HK-2 (cell line): ENCODE results near the gene STMP1.

ENCODE experiments used
- DNase-seq: peaks from one replicate; pipeline ENCODE4 v3.0.0-alpha.2; 2018; ENCODE audit not compliant: unreplicated experiment

The STMP1 gene

GRCh38 chr7:135718794-135719437, 56.6 kb downstream of the STMP1 start:
- no peak for DNase-seq

DNA sequence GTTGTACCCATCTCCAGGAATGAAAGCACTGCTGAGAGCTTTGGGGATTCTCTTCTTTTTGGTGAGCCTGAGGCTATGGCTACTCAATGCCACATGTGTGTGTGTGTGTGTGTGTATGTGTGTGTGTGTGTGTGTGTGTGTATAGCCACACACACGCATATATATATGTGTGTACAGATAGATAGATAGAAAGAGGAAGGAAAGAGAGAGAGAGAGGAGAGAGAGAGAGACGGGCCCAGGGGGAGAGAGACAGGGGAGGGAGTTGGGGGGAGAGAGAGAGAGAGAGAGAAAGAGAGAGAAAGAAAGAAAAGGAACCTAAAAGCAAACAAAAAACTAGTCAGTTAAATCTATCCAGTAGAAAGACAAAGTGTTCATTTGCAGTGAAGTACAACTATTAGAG, 57.4 kb downstream of the STMP1 start:
- no peak for DNase-seq

DNA sequence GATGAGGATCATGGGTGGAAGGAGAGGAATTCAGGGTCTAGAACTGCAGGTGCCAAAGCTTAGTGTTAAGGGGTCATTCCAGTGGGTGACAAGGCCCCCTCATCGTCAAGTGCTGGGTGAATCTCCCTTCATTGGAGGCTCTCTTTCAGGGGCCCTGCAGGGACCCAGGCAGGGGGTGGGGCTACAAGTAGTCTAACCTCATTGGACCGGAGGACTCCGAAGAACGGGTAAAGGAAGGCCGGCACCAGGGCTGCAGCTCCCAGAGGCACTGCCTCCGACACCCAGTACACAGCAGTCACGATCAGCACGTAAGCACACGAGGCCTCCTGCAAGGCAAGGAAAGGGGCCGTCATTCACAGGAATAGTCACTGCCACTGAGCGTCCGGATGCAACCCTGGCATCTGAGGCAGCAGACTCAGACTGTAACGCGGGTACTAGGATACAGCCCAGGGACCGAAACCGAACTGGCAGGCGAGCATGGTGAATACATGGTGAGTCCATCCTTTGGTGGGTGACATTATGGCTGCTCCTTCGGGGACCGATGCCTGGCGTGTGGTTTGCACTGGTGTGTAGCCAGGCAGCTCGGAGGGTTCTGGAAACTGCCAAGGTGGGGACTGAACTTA, 59.0 kb downstream of the STMP1 start:
- DNase-seq: no peak

DNA sequence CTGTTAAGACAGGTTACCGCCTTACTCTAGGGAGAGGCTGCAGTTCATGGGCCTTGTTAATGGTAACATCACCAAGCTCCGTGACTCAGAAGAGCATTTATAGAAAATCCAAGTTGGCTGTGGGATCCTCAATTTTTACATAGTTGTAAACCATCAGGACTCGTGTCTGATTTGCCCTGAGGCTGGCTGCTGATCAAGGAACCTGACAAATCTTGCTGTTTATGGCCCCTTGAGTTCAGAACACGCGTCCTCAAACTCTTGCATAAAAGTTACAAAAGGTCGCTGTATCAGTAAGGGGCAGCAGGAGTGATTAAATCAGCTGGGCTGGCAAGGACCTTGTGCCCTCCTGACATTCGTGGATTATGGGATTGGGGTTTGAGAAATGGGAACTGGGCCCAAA, 61.1 kb downstream of the STMP1 start:
- DNase-seq: no peak
